Heart right ventricle (tissue), 16 donors: ENCODE results near the gene AMT. TPM values are rescaled to one million over a fixed set of nuclear protein-coding genes. Genes with fewer than 3 reads are reported as not detected.

Experiments used
- ATAC-seq, 8 donors: fragments of 200-7000 bp; cut with Tn5 transposase; one replicate each; pipeline ENCODE4 v1.9.1; 2020; ENCODE audit warnings: mild to moderate bottlenecking in 8 of 8, moderate library complexity in 8 of 8, moderate number of reproducible peaks in 1 of 8
- DNase-seq, 2 donors: peaks; one replicate each; pipeline ENCODE4 v3.0.0-alpha.2; 2020
- H3K27ac ChIP-seq, 10 donors: fragments of 200-600 bp; sonication (generic) in 2 of 10; one replicate each; pipeline versions ENCODE4 v1.5.0 to v1.8.0; 2020 to 2022; ENCODE audit warnings: mild to moderate bottlenecking in 3 of 10
- H3K27me3 ChIP-seq, 7 donors: fragments of 200-600 bp; one replicate each; pipeline ENCODE4 v1.8.0; 2021 to 2022; ENCODE audit warnings: mild to moderate bottlenecking in 2 of 7
- H3K36me3 ChIP-seq, 9 donors: fragments of 200-600 bp; sonication (generic) in 1 of 9; one replicate each; pipeline versions ENCODE4 v1.5.0 to v1.8.0; 2020 to 2022; ENCODE audit warnings: mild to moderate bottlenecking in 2 of 9
- H3K4me1 ChIP-seq, 9 donors: fragments of 200-600 bp; sonication (generic) in 1 of 9; one replicate each; pipeline versions ENCODE4 v1.5.0 to v1.8.0; 2020 to 2022; ENCODE audit warnings: mild to moderate bottlenecking in 4 of 9
- H3K4me3 ChIP-seq, 10 donors: fragments of 200-600 bp; sonication (generic) in 2 of 10; one replicate each; pipeline versions ENCODE4 v1.5.0 to v1.8.0; 2020 to 2022; ENCODE audit warnings: mild to moderate bottlenecking in 7 of 10, moderate library complexity in 2 of 10
- H3K9me3 ChIP-seq, 11 donors: fragments of 200-600 bp in 10 of 11; sonication (generic) in 2 of 11; one replicate each; pipeline versions ENCODE4 v1.5.0 to v1.8.0; 2013 to 2022; ENCODE audit warnings: mild to moderate bottlenecking in 2 of 11, control low read depth in 1 of 11, moderate library complexity in 1 of 11
- WGBS, 2 donors: extraction: QIAGEN DNeasy Blood & Tissue Kit; methylation state at CpG; one replicate each; pipeline ENCODE4 v1.1.7; 2013; ENCODE audit warnings: inconsistent platforms in 1 of 2; 5-methylcytosine and 5-hydroxymethylcytosine counted together
- intact Hi-C, 10 donors: fragments of 100-400 bp; cut with DNase I; formaldehyde crosslinking; loops; one replicate each; pipeline versions ENCODE4 v1.11.1 to v1.14.2; 2022
- polyA plus RNA-seq, 2 donors: library from polyadenylated mRNA; stranded (reverse); fragments of 200-250 nt; gene quantifications; one replicate each; pipeline ENCODE4 v1.2.3, GENCODE V29; 2013
- total RNA-seq, 10 donors: library from RNA; stranded (reverse); fragmentation: NEBNext Ultra II Directional in 3 of 10; extraction: Animal tissue kit (Norgen Biotek cat#: 25700) in 3 of 10; gene quantifications; one replicate each; pipeline versions ENCODE4 v1.2.1 to v1.2.4, GENCODE V29; 2021 to 2023
- TF ChIP-seq, protein P1 (sequence below), 9 donors: fragments of 200-600 bp; sonication (generic) in 2 of 9; IDR thresholded peaks; one replicate each; pipeline versions ENCODE4 v1.5.0 to v1.8.0; 2021 to 2022; ENCODE audit warnings: antibody characterized with exemption in 9 of 9, mild to moderate bottlenecking in 5 of 9, moderate library complexity in 1 of 9
- donor health status: Arrhythmogenic right ventricular cardiomyopathy.
- donor health status: ischemic (EF 13 %, LVEDD 7.1; RV severe dilation, severe dysfunction).
- donor health status: healthy with polysubstance abuse.
- donor health status: DM: no; HTN: yes; CAD: no.
- donor health status: DM: no; HTN: no; CAD: no.
- donor health status: ischemic (EF 25% LVEDD 6.9; RV normal size, moderate dysfunction).
- donor health status: ischemic (EF 25% LVEDD 5.7; RV mildly dilated, moderate dysfunction).
- donor health status: healthy.
- donor health status: DM: yes; HTN: yes; CAD: no.
- donor health status: Ischemic cardiomyopathy.
- donor health status: ischemic (EF 35%, LVEDD 5.7; RV mildly dilated, moderate dysfunction).
- donor health status: nonischemic (EF 11% LVEDD 7.7; RV severe dilation, severe dysfunction).
- donor health status: DM: yes; HTN: yes; CAD: no.
- donor health status: PGD.
- donor health status: ischemic (EF 29% LVEDD 5.4; RV normal size, mild dysfunction).
- donor health status: nonischemic (EF 23%, LVEDD 6.1; RV moderate dilation, normal function).

AMT gene
- total and polyA plus RNA-seq, 12 donors = 3.2 to 40.9 (median 31.1) TPM

DNA sequence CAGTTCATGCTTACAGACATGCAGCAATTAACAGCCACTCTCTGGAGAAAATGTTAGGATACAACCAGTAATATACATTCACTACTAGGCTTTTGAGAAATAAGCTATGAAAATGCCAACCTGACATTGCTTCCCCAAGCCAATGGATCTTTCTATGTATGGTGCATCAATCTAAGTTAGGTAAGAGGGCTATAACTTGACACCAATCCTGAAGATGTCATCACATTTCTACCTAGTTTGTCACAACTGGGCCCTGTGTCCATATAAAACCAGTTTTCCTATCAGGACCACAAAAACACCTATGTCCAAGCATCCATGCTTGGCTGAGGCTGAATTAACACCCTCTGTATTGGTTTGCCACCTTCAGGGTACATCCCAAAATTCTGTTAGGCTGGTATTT is 50.3 kb downstream of the AMT start:
- no peak overlapping the region for H3K27ac ChIP-seq
- no peaks in the 10 kb centered on the region for H3K9me3 ChIP-seq
- H3K36me3 ChIP-seq = peaks cover 0 to 89% (median 59%) of the 10 kb centered on the region in 9 donors
- no peak overlapping the region for H3K4me3 ChIP-seq
- intact Hi-C loops = no loop called here
- TF ChIP-seq, protein P1, sequence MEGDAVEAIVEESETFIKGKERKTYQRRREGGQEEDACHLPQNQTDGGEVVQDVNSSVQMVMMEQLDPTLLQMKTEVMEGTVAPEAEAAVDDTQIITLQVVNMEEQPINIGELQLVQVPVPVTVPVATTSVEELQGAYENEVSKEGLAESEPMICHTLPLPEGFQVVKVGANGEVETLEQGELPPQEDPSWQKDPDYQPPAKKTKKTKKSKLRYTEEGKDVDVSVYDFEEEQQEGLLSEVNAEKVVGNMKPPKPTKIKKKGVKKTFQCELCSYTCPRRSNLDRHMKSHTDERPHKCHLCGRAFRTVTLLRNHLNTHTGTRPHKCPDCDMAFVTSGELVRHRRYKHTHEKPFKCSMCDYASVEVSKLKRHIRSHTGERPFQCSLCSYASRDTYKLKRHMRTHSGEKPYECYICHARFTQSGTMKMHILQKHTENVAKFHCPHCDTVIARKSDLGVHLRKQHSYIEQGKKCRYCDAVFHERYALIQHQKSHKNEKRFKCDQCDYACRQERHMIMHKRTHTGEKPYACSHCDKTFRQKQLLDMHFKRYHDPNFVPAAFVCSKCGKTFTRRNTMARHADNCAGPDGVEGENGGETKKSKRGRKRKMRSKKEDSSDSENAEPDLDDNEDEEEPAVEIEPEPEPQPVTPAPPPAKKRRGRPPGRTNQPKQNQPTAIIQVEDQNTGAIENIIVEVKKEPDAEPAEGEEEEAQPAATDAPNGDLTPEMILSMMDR (IDR thresholded peaks at IDR 0.05) = no peak
- H3K27me3 ChIP-seq = no peaks in the 10 kb centered on the region
- peaks cover 0 to 25% (median 0%) of the 10 kb centered on the region in 9 donors for H3K4me1 ChIP-seq
- DNase-seq (no peak), ATAC-seq (no peak)

DNA sequence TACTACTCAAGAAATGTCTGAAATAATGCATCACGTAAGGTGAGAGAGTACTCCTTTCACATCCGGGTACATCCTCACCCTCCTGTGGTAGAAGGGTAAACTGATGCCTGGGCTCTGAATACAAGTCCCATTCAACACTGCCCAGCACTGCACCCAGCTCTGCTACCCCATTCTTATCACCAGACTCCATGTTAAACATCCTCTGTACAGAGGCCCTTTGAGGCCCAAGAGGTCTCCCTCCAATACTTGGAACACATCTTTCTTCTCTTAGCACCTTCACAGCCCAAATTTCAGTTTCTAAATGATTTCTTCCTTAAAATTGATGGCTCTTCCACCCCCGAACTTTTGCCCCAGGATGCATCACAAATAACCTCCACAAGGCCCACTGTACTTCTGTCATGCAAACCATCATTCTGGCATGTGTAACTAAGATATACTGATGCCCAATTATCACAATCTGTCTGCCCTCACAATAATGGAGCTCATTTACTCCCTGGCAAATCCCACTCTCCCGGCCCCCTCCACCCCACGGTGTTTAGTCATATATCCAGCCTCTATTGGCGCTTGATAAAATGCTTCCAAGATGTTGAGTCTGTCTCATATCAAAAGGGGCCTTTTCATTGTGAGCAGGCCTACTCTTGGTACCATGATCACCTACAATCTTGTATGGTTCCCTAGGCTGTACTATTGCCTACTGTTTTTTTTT is 51.5 kb downstream of the AMT start:
- intact Hi-C loops = no loop called here
- peaks cover 0 to 100% (median 68%) of the 10 kb centered on the region in 9 donors for H3K36me3 ChIP-seq
- no peaks in the 10 kb centered on the region for H3K27me3 ChIP-seq
- WGBS, 2 donors = 88 to 91% methylated on average over 6 of the region's 6 CpGs
- ATAC-seq (no peak), DNase-seq (no peak)
- H3K4me1 ChIP-seq = peaks cover 0 to 25% (median 0%) of the 10 kb centered on the region in 9 donors
- no peak overlapping the region for H3K4me3 ChIP-seq
- TF ChIP-seq, protein P1 (IDR thresholded peaks at IDR 0.05) = no peak
- H3K27ac ChIP-seq = no peak overlapping the region
- H3K9me3 ChIP-seq = no peaks in the 10 kb centered on the region

Other genes with a start within 250 kb of the AMT start
- gene C3orf62, start 145.2 kb downstream of the AMT start, total RNA-seq = 1 to 10 TPM; 2.3 to 4.1 (median 2.8) TPM
- 1 to 10 TPM; 2.4 to 9.1 TPM for gene C3orf62, start 145.2 kb downstream of the AMT start, polyA plus RNA-seq
- 10 to 100 TPM; 35.4 to 48.3 (median 43.5) TPM for gene USP4, start 82.4 kb downstream of the AMT start, total RNA-seq
- gene USP4, start 82.4 kb downstream of the AMT start, polyA plus RNA-seq = 10 to 100 TPM; 19.9 to 52.4 TPM
- 100 to 1,000 TPM in 5 of 10 donors, 10 to 100 TPM in 5; 85.2 to 223 (median 102) TPM for gene GPX1, start 64.1 kb downstream of the AMT start, total RNA-seq
- 100 to 1,000 TPM; 203 to 267 TPM for gene GPX1, start 64.1 kb downstream of the AMT start, polyA plus RNA-seq
- gene RHOA, start 10.5 kb downstream of the AMT start, total RNA-seq = 100 to 1,000 TPM; 226 to 335 (median 250) TPM
- 100 to 1,000 TPM; 139 to 291 TPM for gene RHOA, start 10.5 kb downstream of the AMT start, polyA plus RNA-seq
- gene TCTA, start 10.1 kb downstream of the AMT start, total RNA-seq = 10 to 100 TPM; 13.9 to 22.6 (median 17.6) TPM
- gene TCTA, start 10.1 kb downstream of the AMT start, polyA plus RNA-seq = 10 to 100 TPM; 16.5 to 19.0 TPM
- 10 to 100 TPM; 13.9 to 22.5 (median 18.3) TPM for gene NICN1, start 6.9 kb upstream of the AMT start, total RNA-seq
- 1 to 10 TPM; 7.7 to 8.3 TPM for gene NICN1, start 6.9 kb upstream of the AMT start, polyA plus RNA-seq
- 100 to 1,000 TPM; 118 to 173 (median 139) TPM for gene DAG1, start 47.8 kb upstream of the AMT start, total RNA-seq
- 10 to 100 TPM; 37.7 to 50.9 TPM for gene DAG1, start 47.8 kb upstream of the AMT start, polyA plus RNA-seq
- 1 to 10 TPM in 4 of 10 donors, under 1 TPM in 6; 0.17 to 1.4 (median 0.68) TPM for gene BSN, start 132.0 kb upstream of the AMT start, total RNA-seq
- under 1 TPM; 0.06 to 0.37 TPM for gene BSN, start 132.0 kb upstream of the AMT start, polyA plus RNA-seq